Dendritic cell treated with granulocyte-macrophage colony-stimulating factor and Interleukin-4, amounts not matched to agents 40 ng/mL and 50 ng/mL, for 4 days (primary cell): ENCODE results near the gene TWIST1.

Source experiments
- H3K27ac Mint-ChIP-seq: one replicate; pipeline ENCODE4 v1.8.0; 2022; ENCODE audit warnings: mild to moderate bottlenecking, mixed read lengths
- H3K27me3 Mint-ChIP-seq: one replicate; pipeline ENCODE4 v1.8.0; 2022; ENCODE audit warnings: mild to moderate bottlenecking, mixed read lengths
- H3K36me3 Mint-ChIP-seq: one replicate; pipeline ENCODE4 v1.8.0; 2022; ENCODE audit warnings: low read depth, mixed read lengths
- H3K4me1 Mint-ChIP-seq: one replicate; pipeline ENCODE4 v1.8.0; 2022; ENCODE audit warnings: low read depth, mixed read lengths
- H3K4me3 Mint-ChIP-seq: one replicate; pipeline ENCODE4 v1.8.0; 2022; ENCODE audit warnings: mild to moderate bottlenecking, moderate library complexity, mixed read lengths
- H3K9me3 Mint-ChIP-seq: one replicate; pipeline ENCODE4 v1.8.0; 2022; ENCODE audit warnings: mixed read lengths
- intact Hi-C: fragments of 100-400 bp; cut with micrococcal nuclease; formaldehyde crosslinking; loops from one replicate; pipeline ENCODE4 v1.15.0; 2022

Gene TWIST1

DNA sequence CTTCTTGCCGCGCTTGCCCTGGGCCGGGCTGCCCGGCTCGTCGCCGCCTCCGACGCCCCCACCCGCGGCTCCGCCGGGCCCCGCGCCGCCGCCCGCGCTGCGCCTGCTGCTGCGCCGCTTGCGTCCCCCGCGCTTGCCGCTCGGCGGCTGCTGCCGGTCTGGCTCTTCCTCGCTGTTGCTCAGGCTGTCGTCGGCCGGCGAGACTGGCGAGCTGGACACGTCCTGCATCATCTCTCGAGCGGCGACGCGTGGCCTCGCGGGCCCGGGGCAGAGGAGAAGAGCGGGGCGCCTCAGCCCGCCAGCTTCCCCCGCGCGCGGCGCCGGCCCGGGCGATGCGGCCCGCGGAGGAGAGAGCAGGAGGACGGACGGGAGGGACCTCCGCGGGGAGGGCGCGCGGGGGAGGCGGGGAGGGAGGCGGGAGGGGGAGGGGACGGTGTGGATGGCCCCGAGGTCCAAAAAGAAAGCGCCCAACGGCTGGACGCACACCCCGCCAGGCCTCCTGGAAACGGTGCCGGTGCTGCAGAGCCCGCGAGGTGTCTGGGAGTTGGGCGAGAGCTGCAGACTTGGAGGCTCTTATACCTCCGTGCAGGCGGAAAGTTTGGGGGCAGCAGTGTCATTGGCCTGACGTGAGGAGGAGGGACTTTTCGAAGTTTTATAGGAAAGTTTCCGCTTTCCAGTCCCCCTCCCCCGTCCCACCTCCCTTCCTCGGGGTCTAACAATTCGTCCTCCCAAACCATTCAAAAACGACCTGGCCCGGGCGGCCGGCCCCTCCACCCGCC is at the start of gene TWIST1:
TWIST1 (minus strand) TSS at position 546 of the 779 bp plus-strand sequence; CDS start at position 231, 315 bp downstream.
- Mint-ChIP-seq H3K27me3 (peaks cover 85% of the 10 kb centered on the region), H3K27ac (no peak within 1 kb of the TSS), H3K4me1 (peaks cover 17% of the 10 kb centered on the region), H3K36me3 (no peaks in the 10 kb centered on the region), H3K9me3 (no peaks in the 10 kb centered on the region), H3K4me3 (peak within 1 kb of the TSS; percentile 73)
- intact Hi-C loops = no loop called here

DNA sequence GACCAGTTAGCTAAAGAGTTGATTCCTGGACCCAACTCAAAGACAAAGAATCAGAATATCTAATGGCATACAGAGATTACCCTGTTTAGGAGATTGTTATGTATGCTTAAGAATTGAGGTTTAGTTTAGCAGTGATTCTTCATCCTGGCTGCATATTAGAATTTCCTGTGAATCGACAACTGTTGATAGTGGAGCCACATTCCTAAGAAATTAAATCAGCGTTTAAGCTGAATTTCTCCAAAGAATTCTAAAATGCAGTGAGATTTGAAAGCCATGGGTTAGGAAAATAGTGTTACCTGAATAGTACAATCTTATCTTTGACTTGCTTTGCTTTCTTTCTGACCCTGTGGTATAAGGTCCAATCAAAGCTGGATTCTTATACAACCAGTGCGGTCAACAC is 44.2 kb upstream of the TWIST1 start:
- Mint-ChIP-seq H3K27ac (no peak overlapping the region), H3K4me3 (no peak overlapping the region), H3K9me3 (no peaks in the 10 kb centered on the region), H3K36me3 (no peaks in the 10 kb centered on the region), H3K4me1 (no peaks in the 10 kb centered on the region), H3K27me3 (no peaks in the 10 kb centered on the region)
- intact Hi-C loops = no loop called here

DNA sequence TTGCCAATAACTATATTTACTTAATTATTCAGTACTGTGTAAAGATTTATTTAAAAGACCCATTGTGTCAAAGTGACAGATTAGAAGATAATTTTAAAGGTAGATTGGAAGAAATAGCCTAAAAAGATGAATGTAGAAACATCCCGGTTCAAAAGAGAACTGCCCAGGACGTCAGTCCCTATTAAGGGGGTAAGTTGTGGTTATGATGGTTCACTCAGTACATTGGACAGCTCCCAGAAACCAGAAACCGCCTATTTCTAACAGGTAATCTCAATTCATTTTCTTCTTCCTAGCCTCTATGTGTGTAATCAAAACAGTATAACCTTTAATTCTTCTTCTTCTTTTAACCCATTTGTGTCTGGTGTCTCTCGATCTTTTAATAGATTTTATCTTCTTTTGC is 29.3 kb upstream of the TWIST1 start:
- no peak overlapping the region for H3K27ac Mint-ChIP-seq
- H3K4me1 Mint-ChIP-seq = no peaks in the 10 kb centered on the region
- H3K36me3 Mint-ChIP-seq = no peaks in the 10 kb centered on the region
- H3K9me3 Mint-ChIP-seq = no peaks in the 10 kb centered on the region
- intact Hi-C loops = no loop called here
- H3K27me3 Mint-ChIP-seq = peaks cover 49% of the 10 kb centered on the region
- H3K4me3 Mint-ChIP-seq = no peak overlapping the region

DNA sequence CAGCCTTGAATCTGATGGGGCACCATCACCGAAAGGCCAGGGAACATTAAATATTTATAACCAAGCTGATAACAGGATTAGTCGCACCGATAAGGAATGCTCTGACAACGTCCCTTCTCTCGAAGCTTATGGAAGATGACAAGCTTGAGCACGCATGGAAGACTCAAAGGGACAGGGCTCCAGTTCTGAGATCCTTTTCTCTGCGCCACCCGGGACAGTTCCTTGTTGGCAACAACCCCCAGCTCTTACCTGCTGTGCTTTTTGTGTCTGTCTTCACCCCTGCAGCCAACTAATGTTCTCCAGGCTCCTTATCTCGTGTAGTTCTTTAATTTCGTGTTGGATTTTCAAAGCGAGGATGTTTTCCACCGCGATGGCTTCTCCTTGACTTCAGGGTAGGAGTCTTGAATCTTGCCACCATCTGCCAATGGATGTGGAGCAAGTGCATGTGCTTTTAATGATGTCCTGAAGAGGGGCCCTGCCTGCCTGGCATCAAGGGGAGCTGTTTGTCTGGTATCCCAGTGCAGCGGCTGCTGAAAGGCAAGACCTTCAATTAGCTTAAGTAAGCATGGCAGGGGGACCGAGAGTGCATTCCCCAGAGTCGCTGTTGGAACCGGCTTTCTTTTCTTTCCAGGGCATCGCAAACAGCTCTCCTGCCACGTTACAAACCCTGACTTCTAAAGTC is 28.1 kb upstream of the TWIST1 start:
- Mint-ChIP-seq H3K9me3 (no peaks in the 10 kb centered on the region), H3K36me3 (no peaks in the 10 kb centered on the region), H3K4me3 (no peak overlapping the region), H3K4me1 (no peaks in the 10 kb centered on the region), H3K27me3 (peaks cover 52% of the 10 kb centered on the region), H3K27ac (no peak overlapping the region)
- intact Hi-C loops = no loop called here

DNA sequence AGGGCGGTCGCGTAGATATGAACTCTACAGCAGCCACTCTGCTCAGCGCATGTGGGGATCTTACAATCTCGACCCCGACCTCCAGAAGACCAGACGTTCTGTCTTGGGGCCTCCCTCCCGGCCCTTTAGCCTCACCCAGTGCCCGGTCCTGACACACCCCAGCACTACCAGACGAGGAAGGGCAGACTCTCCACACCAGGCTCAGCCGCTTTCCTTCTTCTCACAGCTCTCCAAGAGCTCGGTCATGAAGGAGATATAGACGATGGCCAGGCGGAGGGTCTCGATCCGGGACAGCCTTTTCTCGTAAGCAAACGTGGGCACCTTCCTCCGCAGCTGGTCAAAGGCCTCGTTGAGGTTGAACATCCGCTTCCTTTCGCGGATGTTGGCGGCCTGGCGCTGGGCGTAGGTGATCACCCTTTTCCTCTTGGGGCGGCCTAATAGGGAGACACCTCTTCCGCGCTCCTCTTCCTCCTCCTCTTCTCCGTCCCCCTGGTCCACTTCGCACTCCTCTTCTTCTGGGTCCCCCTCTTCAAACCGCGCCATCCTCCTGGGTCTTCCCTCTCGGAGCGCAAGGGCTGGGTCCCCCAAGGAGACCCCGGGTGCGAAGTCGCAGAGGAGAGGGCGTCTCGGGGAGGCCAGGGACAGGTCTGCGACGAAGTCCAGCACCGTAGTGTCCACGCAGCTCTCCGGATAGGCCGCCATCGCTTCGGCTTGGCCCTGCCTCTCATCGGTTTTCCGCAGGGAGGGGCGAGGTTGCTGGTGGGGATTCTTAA is 27.4 kb upstream of the TWIST1 start, which contains the start of gene FERD3L:
FERD3L (minus strand) TSS at position 761 of the 773 bp plus-strand sequence; CDS start at position 702, 59 bp downstream.
- Mint-ChIP-seq H3K27me3 (peaks cover 52% of the 10 kb centered on the region), H3K27ac (no peak within 1 kb of the TSS), H3K4me3 (no peak within 1 kb of the TSS), H3K36me3 (no peaks in the 10 kb centered on the region), H3K4me1 (no peaks in the 10 kb centered on the region), H3K9me3 (no peaks in the 10 kb centered on the region)
- intact Hi-C loops = no loop called here

DNA sequence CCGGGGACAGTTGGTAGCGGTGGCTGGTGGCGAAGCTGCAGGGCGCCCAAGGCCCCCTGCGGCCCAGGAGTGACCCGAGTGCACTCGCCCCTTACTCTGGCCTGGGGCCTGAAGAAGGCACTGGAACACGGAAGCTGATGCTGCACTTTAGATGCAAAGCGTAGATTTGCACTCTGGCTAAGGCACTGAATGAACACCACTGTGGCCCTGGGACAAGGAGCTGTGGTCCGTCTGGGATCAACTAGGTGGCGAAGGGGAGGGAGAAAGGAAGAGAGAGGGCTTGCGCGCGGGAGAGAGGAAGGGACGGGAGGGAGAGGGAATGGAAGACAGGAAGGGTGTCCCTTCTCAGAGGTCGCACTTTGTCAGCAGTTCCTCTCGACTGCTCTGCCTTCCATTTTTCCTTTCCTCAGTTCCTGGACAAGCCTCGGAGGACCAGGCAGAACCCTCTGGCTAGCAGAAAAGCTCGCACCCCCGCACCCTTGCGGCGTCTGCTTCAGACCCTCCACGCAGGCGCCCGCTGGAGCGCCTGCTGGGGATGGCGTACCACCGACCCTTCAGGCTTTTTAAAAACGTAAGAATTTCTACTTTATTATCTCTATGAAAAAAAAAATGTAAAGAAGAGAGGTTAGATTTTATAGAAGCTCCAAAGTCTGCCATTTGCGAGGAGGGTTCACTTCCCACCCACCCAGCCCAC is 26.6 kb upstream of the TWIST1 start:
- H3K9me3 Mint-ChIP-seq = no peaks in the 10 kb centered on the region
- H3K4me1 Mint-ChIP-seq = no peaks in the 10 kb centered on the region
- H3K27ac Mint-ChIP-seq = no peak overlapping the region
- H3K36me3 Mint-ChIP-seq = no peaks in the 10 kb centered on the region
- H3K27me3 Mint-ChIP-seq = peaks cover 52% of the 10 kb centered on the region
- no peak overlapping the region for H3K4me3 Mint-ChIP-seq
- intact Hi-C loops = no loop called here

DNA sequence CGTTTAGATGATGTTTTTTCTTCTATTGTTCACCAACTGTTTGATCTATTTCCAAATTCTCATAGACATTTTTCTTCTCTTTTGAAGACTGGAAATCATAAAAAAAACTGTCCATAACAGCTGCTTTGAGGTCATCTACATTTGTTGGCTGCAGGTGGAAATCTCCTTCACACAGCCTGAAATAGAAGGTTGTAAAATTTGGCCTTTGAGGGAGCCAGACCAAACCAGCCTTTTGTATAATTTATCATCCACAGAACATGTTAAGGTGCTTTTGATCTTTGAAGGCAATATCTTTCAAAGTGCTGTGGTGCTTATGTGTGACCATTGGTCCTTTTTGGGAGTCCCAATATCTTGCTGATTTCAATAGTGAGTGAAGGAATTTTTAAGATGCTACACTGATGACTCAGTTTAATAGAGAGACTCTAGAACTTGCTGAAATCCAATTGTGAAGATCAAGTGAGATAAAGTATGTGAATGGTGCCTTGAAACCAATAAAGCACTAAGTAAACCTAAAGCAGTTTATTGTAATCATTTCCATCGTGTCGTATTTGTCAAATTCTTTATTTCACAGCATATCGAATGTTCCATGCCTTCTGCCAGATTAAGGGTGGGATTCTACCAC is 22.4 kb upstream of the TWIST1 start:
- Mint-ChIP-seq H3K4me1 (no peaks in the 10 kb centered on the region), H3K27me3 (peaks cover 29% of the 10 kb centered on the region), H3K9me3 (no peaks in the 10 kb centered on the region), H3K4me3 (no peak overlapping the region), H3K27ac (no peak overlapping the region), H3K36me3 (no peaks in the 10 kb centered on the region)
- intact Hi-C loops = no loop called here

DNA sequence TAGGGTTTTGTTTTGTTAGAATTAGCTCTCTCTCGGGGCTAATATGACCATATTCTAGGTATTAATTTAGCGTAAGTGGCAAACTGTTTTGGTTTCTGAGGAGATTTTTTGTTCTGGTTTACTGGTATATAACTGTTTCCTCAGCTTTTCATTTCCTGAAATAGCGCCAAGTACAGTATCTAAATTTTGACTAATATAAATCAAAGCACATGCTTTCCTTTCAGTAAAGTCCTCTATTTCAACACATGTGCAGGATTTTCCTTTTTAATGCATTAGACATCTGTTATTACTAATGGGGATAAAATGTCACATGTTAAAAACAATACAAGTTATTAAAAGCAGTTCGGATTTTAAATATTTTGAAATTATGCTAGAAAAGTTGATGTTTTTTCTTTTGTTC is 16.4 kb upstream of the TWIST1 start:
- Mint-ChIP-seq H3K4me3 (no peak overlapping the region), H3K4me1 (no peaks in the 10 kb centered on the region), H3K9me3 (no peaks in the 10 kb centered on the region), H3K27ac (no peak overlapping the region), H3K27me3 (peaks cover 3% of the 10 kb centered on the region), H3K36me3 (no peaks in the 10 kb centered on the region)
- intact Hi-C loops = no loop called here

DNA sequence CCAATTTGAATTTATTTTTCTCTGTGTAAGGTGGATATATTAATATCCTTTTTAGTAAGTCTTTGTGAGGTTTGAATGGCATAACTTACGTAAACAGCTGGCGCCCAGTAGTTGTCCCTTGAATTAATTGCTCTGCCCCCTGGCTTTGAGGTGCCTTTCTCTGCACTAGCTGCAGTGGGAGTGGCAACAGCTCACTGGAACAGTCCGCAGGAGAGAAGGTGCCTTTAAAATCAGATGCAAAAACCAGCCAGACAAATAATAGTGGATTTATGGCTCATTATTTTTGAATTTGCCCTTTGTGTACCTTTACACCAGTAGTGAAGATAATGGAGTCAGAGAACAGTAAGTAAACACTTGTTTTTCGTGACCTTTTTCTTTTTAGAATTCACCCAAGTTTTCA is 16.0 kb upstream of the TWIST1 start:
- Mint-ChIP-seq H3K27me3 (peaks cover 3% of the 10 kb centered on the region), H3K4me3 (no peak overlapping the region), H3K9me3 (no peaks in the 10 kb centered on the region), H3K27ac (no peak overlapping the region), H3K36me3 (no peaks in the 10 kb centered on the region), H3K4me1 (no peaks in the 10 kb centered on the region)
- intact Hi-C loops = no loop called here

DNA sequence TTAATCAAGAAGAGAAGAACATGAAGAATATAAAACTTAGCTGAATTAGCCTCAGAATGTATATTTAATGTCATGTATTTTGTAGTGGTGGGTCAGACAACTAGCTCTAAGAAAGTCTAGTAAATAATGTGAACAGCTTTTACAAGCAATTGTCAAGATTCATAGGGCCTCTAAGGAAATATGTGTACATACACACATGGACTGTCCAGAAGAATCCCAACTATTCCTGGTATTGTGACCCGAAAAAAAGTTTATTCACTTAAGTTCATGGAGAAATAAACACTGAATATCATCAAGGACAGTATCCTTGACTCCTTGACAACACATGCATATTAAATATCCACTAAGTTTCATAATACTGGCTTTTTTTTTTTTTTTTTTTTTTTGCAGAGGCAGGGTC is 11.4 kb upstream of the TWIST1 start:
- H3K27ac Mint-ChIP-seq = no peak overlapping the region
- H3K4me3 Mint-ChIP-seq = no peak overlapping the region
- H3K36me3 Mint-ChIP-seq = no peaks in the 10 kb centered on the region
- H3K4me1 Mint-ChIP-seq = no peaks in the 10 kb centered on the region
- intact Hi-C loops = loop anchor here (5.0 kb wide), 1 partner anchor 697 kb away; no protein-coding TSS in a partner anchor
- no peaks in the 10 kb centered on the region for H3K9me3 Mint-ChIP-seq
- H3K27me3 Mint-ChIP-seq = peaks cover 7% of the 10 kb centered on the region

DNA sequence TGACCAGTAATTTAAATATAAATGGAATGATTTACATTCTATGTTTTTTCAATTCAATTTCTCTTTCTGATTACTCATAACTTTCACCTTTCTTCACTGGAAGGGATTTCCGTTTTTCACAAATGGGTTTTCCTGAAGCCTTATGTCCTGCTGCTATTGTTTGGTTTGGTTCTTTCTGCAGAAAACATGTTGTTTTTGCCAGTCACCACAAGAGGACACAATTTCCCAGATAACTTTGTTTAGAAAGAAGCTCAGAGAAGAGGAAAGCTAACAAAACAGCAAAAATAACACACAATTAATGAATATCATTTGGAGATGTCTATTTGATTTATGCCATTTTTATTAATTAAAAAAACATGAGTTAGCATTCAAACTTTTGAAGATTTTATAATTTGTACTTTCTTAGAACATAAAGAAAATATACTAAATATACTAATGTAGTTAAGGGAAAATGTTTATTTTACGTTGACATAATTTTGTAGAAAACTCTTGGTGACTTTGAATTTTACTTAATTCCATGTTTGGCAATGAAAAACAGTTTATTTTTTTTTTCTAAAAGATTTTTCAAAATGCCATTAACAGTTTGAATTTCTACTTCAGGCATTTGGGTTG is 4.6 kb upstream of the TWIST1 start:
- H3K4me3 Mint-ChIP-seq = no peak overlapping the region
- H3K4me1 Mint-ChIP-seq = peaks cover 6% of the 10 kb centered on the region
- intact Hi-C loops = loop anchor here (2.0 kb wide), 2 partner anchors 321 to 543 kb away; no protein-coding TSS in a partner anchor
- no peaks in the 10 kb centered on the region for H3K36me3 Mint-ChIP-seq
- no peaks in the 10 kb centered on the region for H3K9me3 Mint-ChIP-seq
- H3K27me3 Mint-ChIP-seq = peaks cover 58% of the 10 kb centered on the region
- H3K27ac Mint-ChIP-seq = no peak overlapping the region

DNA sequence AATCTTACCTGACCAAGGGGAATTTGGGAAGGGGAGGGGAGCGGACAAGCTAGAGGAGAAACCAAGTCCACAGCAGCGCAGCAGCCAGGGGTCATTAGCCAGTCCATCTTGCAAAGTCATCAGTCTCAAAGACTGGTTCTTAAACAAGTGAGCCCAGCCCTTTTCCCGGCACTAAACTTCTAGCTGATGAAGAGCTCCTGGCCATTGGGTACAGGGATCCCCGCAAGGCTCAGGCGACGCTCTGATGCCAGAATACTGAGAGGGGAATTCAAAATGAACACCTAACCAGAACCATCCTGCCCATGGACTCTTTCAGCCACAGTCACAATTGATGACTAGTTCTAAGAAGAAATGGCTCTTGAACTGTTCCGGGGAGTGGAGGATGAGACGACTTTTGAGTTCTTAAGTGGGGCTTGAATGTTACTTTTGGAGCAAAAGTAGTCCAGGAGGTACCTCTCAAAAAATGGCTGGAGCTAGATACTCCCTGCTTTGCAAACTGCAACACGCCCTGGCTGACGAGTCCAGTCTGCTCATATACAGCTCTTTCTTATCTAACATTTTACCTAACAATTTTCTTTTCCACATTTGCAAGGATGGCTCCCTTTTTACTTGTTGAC is 2.5 kb upstream of the TWIST1 start:
- Mint-ChIP-seq H3K9me3 (no peaks in the 10 kb centered on the region), H3K27me3 (peaks cover 74% of the 10 kb centered on the region), H3K4me1 (peaks cover 17% of the 10 kb centered on the region), H3K4me3 (no peak overlapping the region), H3K36me3 (no peaks in the 10 kb centered on the region), H3K27ac (no peak overlapping the region)
- intact Hi-C loops = no loop called here
